Ishikawa (cell line): ENCODE measurements around the gene ZNF771.

Experiments
- CEBPB ChIP-seq: IDR thresholded peaks from 2 replicates; pipeline ENCODE4 v1.6.1; 2012
- CREB1 ChIP-seq: IDR thresholded peaks from 2 replicates; pipeline ENCODE4 v1.6.1; 2012; ENCODE audit warnings: low read depth
- EGR1 ChIP-seq: IDR thresholded peaks from 2 replicates; pipeline ENCODE4 v1.6.1; 2012
- EP300 ChIP-seq: IDR thresholded peaks from 2 replicates; pipeline ENCODE4 v1.6.1; 2012; ENCODE audit warnings: borderline replicate concordance
- FOXM1 ChIP-seq: IDR thresholded peaks from 2 replicates; pipeline ENCODE4 v1.6.1; 2012; ENCODE audit warnings: low read depth, borderline replicate concordance
- MAX ChIP-seq: IDR thresholded peaks from 2 replicates; pipeline ENCODE4 v1.6.1; 2012
- NFIC ChIP-seq: IDR thresholded peaks from 2 replicates; pipeline ENCODE4 v1.6.1; 2012
- RAD21 ChIP-seq: IDR thresholded peaks from 2 replicates; pipeline ENCODE4 v1.6.1; 2012; ENCODE audit warnings: low read depth
- REST ChIP-seq: IDR thresholded peaks from 2 replicates; pipeline ENCODE4 v1.6.1; 2012; ENCODE audit warnings: low read depth, mild to moderate bottlenecking
- TAF1 ChIP-seq: IDR thresholded peaks from 2 replicates; pipeline ENCODE4 v1.6.1; 2012; ENCODE audit warnings: low read depth, mild to moderate bottlenecking
- TCF12 ChIP-seq: IDR thresholded peaks from 2 replicates; pipeline ENCODE4 v1.6.1; 2012; ENCODE audit warnings: low read depth
- TEAD4 ChIP-seq: IDR thresholded peaks from 2 replicates; pipeline ENCODE4 v1.6.1; 2012
- USF1 ChIP-seq: IDR thresholded peaks from 2 replicates; pipeline ENCODE4 v1.6.1; 2012
- YY1 ChIP-seq: IDR thresholded peaks from 2 replicates; pipeline ENCODE4 v1.6.1; 2012; ENCODE audit warnings: low read depth
- ZBTB7A ChIP-seq: IDR thresholded peaks from 2 replicates; pipeline ENCODE4 v1.6.1; 2012; ENCODE audit warnings: low read depth

The ZNF771 gene

GRCh38 chr16:30434852-30435251, 27.4 kb downstream of the ZNF771 start:
- no peak for TF ChIP-seq REST
- TF ChIP-seq TEAD4, result no peak
- TF ChIP-seq FOXM1, result no peak
- TF ChIP-seq TAF1, result no peak
- TF ChIP-seq CREB1, result no peak
- no peak for TF ChIP-seq TCF12
- TF ChIP-seq EP300, result no peak
- TF ChIP-seq MAX, result no peak
- no peak for TF ChIP-seq RAD21
- TF ChIP-seq YY1, result no peak
- TF ChIP-seq EGR1, result no peak
- no peak for TF ChIP-seq CEBPB
- TF ChIP-seq ZBTB7A, result no peak
- no peak for TF ChIP-seq USF1
- TF ChIP-seq NFIC, result no peak

GRCh38 chr16:30437511-30438046, 30.2 kb downstream of the ZNF771 start:
- TF ChIP-seq CREB1 (no peak), NFIC (no peak), EP300 (no peak), CEBPB (no peak), RAD21 (no peak), TEAD4 (no peak), TAF1 (no peak), FOXM1 (no peak), YY1 (no peak), REST (no peak), USF1 (no peak), EGR1 (no peak), MAX (no peak), TCF12 (no peak)

- TF ChIP-seq CEBPB (no peak), NFIC (no peak), TEAD4 (no peak), ZBTB7A (no peak), CREB1 (no peak), EGR1 (no peak), USF1 (no peak), FOXM1 (no peak), TAF1 (no peak), MAX (no peak)
Observed at GRCh38 chr16:30438835-30439234, 31.4 kb downstream of the ZNF771 start.

GRCh38 chr16:30439720-30440348, 32.4 kb downstream of the ZNF771 start:
- TF ChIP-seq USF1 (no peak), REST (no peak), EP300 (no peak), RAD21 (no peak), EGR1 (no peak), TEAD4 (no peak), TAF1 (no peak), NFIC (no peak), CEBPB (no peak), ZBTB7A (no peak), CREB1 (no peak), TCF12 (no peak), YY1 (no peak), MAX (no peak), FOXM1 (no peak)
